ENCODE results near the gene PGAP2. TPM values are rescaled to one million over a fixed set of nuclear protein-coding genes. Genes with fewer than 3 reads are reported as not detected.

The PGAP2 gene
- total RNA-seq, 1 experiment from 2014 or later = 72.2 TPM

DNA sequence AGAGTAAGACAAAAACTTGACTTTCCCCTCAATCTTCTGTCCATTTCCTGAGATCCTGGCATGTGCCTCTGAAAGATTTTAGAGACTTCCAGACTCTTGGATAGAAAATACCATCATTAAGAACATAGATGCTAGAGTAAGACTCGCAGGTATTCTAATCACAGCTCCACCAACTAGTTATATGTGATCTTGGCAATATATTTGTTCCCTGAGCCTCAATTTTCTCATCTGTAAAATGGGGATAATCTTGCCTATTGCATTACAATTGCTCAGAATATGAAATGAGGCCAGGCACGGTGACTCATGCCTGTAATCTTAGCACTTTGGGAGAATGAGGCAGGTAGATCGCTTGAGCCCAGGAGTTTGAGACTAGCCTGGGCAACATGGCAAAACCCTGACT, 21.7 kb downstream of the PGAP2 start:
- in situ Hi-C loops (cut with HindIII; ENCODE audit: low pct_unique_long_range_greater_than_20kb, low sequenced_read_pairs) = no loop called here
- Histone ChIP-seq H3K27ac (ENCODE audit: low read length) (no peak overlapping the region), H3K9me3 (ENCODE audit: control insufficient read depth, insufficient read depth, low read depth, low read length) (no peaks in the 10 kb centered on the region), H3K36me3 (ENCODE audit: control insufficient read depth, insufficient read depth, low read length) (peaks cover 8% of the 10 kb centered on the region), H3K4me3 (ENCODE audit: low read depth in 2 of 2, low read length in 2 of 2) (no peak overlapping the region), H3K27me3 (ENCODE audit: control insufficient read depth, insufficient read depth, low read length) (no peaks in the 10 kb centered on the region), H3K4me1 (ENCODE audit: control insufficient read depth, insufficient read depth, low read length) (peaks cover 3% of the 10 kb centered on the region)
- intact Hi-C loops (cut with micrococcal nuclease; ENCODE audit: unreplicated experiment) = no loop called here
- POLR2A ChIA-PET = no interaction called here
- DNase-seq (ENCODE audit: low read depth, low spot score) = no peak
- no peak for ATAC-seq
- TF ChIP-seq REST (IDR thresholded peaks at IDR 0.05; ENCODE audit: insufficient read depth in 1 of 2, low read depth in 2 of 2, low read length in 1 of 2) (no peak), TCF7L2 (IDR thresholded peaks at IDR 0.05; ENCODE audit: low read depth, low read length) (no peak), CTCF (IDR thresholded peaks at IDR 0.05) (no peak), SIN3A (IDR thresholded peaks at IDR 0.05; ENCODE audit: borderline replicate concordance, insufficient read depth, low read depth, low read length) (no peak), POLR2AphosphoS5 (IDR thresholded peaks at IDR 0.05; ENCODE audit: low read depth, low read length) (no peak)
- CTCF ChIA-PET = no interaction called here
- BruUV-seq (replicated peaks) = no TSS peak

DNA sequence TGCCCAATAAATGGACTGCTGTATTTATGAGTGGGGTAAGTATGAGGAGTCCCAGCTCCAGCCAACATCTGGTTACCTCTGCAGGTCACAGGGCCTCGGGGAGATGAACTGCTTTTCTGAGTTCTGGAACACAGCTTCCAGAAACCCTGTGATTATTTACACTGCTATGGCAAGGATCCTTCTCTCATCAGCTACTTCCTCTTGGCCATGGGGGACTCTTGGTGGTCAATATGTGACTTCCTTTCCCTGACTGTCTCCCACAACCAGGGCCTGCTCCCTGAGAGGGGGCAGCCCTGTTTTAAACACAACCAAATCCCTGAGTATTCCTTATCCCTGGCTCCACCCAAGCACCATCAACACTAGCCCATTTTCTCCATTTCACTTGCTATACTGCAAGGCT, 22.4 kb downstream of the PGAP2 start:
- Histone ChIP-seq H3K27me3 (ENCODE audit: control insufficient read depth, insufficient read depth, low read length) (no peaks in the 10 kb centered on the region), H3K4me1 (ENCODE audit: control insufficient read depth, insufficient read depth, low read length) (peaks cover 9% of the 10 kb centered on the region), H3K9me3 (ENCODE audit: control insufficient read depth, insufficient read depth, low read depth, low read length) (no peaks in the 10 kb centered on the region), H3K4me3 (ENCODE audit: low read depth in 2 of 2, low read length in 2 of 2) (no peak overlapping the region), H3K27ac (ENCODE audit: low read length) (no peak overlapping the region), H3K36me3 (ENCODE audit: control insufficient read depth, insufficient read depth, low read length) (peaks cover 8% of the 10 kb centered on the region)
- ChIA-PET POLR2A (no interaction called here), CTCF (no interaction called here)
- ATAC-seq = no peak
- BruUV-seq (replicated peaks) = no TSS peak
- in situ Hi-C loops (cut with HindIII; ENCODE audit: low pct_unique_long_range_greater_than_20kb, low sequenced_read_pairs) (no loop called here), intact Hi-C loops (cut with micrococcal nuclease; ENCODE audit: unreplicated experiment) (no loop called here)
- no peak for DNase-seq (ENCODE audit: low read depth, low spot score)
- TF ChIP-seq POLR2AphosphoS5 (IDR thresholded peaks at IDR 0.05; ENCODE audit: low read depth, low read length) (no peak), REST (IDR thresholded peaks at IDR 0.05; ENCODE audit: insufficient read depth in 1 of 2, low read depth in 2 of 2, low read length in 1 of 2) (no peak), SIN3A (IDR thresholded peaks at IDR 0.05; ENCODE audit: borderline replicate concordance, insufficient read depth, low read depth, low read length) (no peak)

Measured in Panc1 (cell line).